ENCODE results near the gene RABEP2.
"Not testable (repeated sequence)": the region's sequence is repeated elsewhere in the genome, so short reads cannot be mapped to it uniquely, and the experiment has no call there.

RABEP2 gene

GRCh38 chr16:28938721-28939120, 13.7 kb upstream of the RABEP2 start:
- H3K27ac Mint-ChIP-seq = no peak overlapping the region
- H3K9me3 Mint-ChIP-seq = no peaks in the 10 kb centered on the region
- H3K36me3 Mint-ChIP-seq (ENCODE audit: low read depth) = peaks cover 4% of the 10 kb centered on the region
- no peak overlapping the region for H3K4me3 Mint-ChIP-seq
- H3K27me3 Mint-ChIP-seq = no peaks in the 10 kb centered on the region
- H3K4me1 Mint-ChIP-seq (ENCODE audit: low read depth) = peaks cover 23% of the 10 kb centered on the region

GRCh38 chr16:28937222-28937876, 12.3 kb upstream of the RABEP2 start:
- Mint-ChIP-seq H3K27ac (no peak overlapping the region), H3K36me3 (ENCODE audit: low read depth) (peaks cover 4% of the 10 kb centered on the region), H3K9me3 (no peaks in the 10 kb centered on the region), H3K4me3 (no peak overlapping the region), H3K27me3 (no peaks in the 10 kb centered on the region), H3K4me1 (ENCODE audit: low read depth) (peaks cover 26% of the 10 kb centered on the region)

- H3K4me1 Mint-ChIP-seq (ENCODE audit: low read depth) = peaks cover 29% of the 10 kb centered on the region
- peak overlapping the region; percentile 76 for H3K4me3 Mint-ChIP-seq
- H3K27me3 Mint-ChIP-seq = no peaks in the 10 kb centered on the region
- no peak overlapping the region for H3K27ac Mint-ChIP-seq
- H3K9me3 Mint-ChIP-seq = no peaks in the 10 kb centered on the region
- H3K36me3 Mint-ChIP-seq (ENCODE audit: low read depth) = peaks cover 4% of the 10 kb centered on the region
Measured at GRCh38 chr16:28936784-28937155, 11.7 kb upstream of the RABEP2 start.

GRCh38 chr16:28935924-28936783, 11.1 kb upstream of the RABEP2 start:
- H3K9me3 Mint-ChIP-seq = no peaks in the 10 kb centered on the region
- H3K27me3 Mint-ChIP-seq = no peaks in the 10 kb centered on the region
- peak overlapping the region; percentile 76 for H3K4me3 Mint-ChIP-seq
- H3K36me3 Mint-ChIP-seq (ENCODE audit: low read depth) = peaks cover 4% of the 10 kb centered on the region
- peaks cover 35% of the 10 kb centered on the region for H3K4me1 Mint-ChIP-seq (ENCODE audit: low read depth)
- peak overlapping the region; percentile 32 for H3K27ac Mint-ChIP-seq

- Mint-ChIP-seq H3K4me1 (ENCODE audit: low read depth) (peaks cover 43% of the 10 kb centered on the region), H3K27ac (peak overlapping the region; percentile 41), H3K27me3 (no peaks in the 10 kb centered on the region), H3K4me3 (no peak overlapping the region), H3K9me3 (no peaks in the 10 kb centered on the region), H3K36me3 (ENCODE audit: low read depth) (peaks cover 4% of the 10 kb centered on the region)
Measured at GRCh38 chr16:28935346-28935745, 10.3 kb upstream of the RABEP2 start.

GRCh38 chr16:28933171-28933570, 8.1 kb upstream of the RABEP2 start:
- H3K36me3 Mint-ChIP-seq (ENCODE audit: low read depth) = peaks cover 4% of the 10 kb centered on the region
- no peak overlapping the region for H3K27ac Mint-ChIP-seq
- peak overlapping the region; percentile 74 for H3K4me3 Mint-ChIP-seq
- peaks cover 47% of the 10 kb centered on the region for H3K4me1 Mint-ChIP-seq (ENCODE audit: low read depth)
- H3K9me3 Mint-ChIP-seq = no peaks in the 10 kb centered on the region
- no peaks in the 10 kb centered on the region for H3K27me3 Mint-ChIP-seq

- Mint-ChIP-seq H3K4me3 (peak overlapping the region; percentile 74), H3K36me3 (ENCODE audit: low read depth) (peaks cover 4% of the 10 kb centered on the region), H3K27ac (no peak overlapping the region), H3K9me3 (no peaks in the 10 kb centered on the region), H3K27me3 (no peaks in the 10 kb centered on the region), H3K4me1 (ENCODE audit: low read depth) (peaks cover 47% of the 10 kb centered on the region)
Measured at GRCh38 chr16:28932339-28933141, 7.5 kb upstream of the RABEP2 start.

GRCh38 chr16:28931801-28932225, 6.8 kb upstream of the RABEP2 start, which contains the start of gene CD19:
TSS of gene CD19 (plus strand) at chr16:28931971. CDS start at chr16:28932001, 30 bp downstream.
- peaks cover 46% of the 10 kb centered on the region for H3K4me1 Mint-ChIP-seq (ENCODE audit: low read depth)
- no peaks in the 10 kb centered on the region for H3K27me3 Mint-ChIP-seq
- H3K4me3 Mint-ChIP-seq = peak within 1 kb of the TSS; percentile 74
- H3K36me3 Mint-ChIP-seq (ENCODE audit: low read depth) = peaks cover 4% of the 10 kb centered on the region
- no peaks in the 10 kb centered on the region for H3K9me3 Mint-ChIP-seq
- H3K27ac Mint-ChIP-seq = peak within 1 kb of the TSS; percentile 77

- Mint-ChIP-seq H3K36me3 (ENCODE audit: low read depth) (no peaks in the 10 kb centered on the region), H3K4me1 (ENCODE audit: low read depth) (peaks cover 42% of the 10 kb centered on the region)
Measured at GRCh38 chr16:28930652-28931051, 5.6 kb upstream of the RABEP2 start.

GRCh38 chr16:28930203-28930602, 5.2 kb upstream of the RABEP2 start:
- Mint-ChIP-seq H3K4me3 (no peak overlapping the region), H3K27me3 (no peaks in the 10 kb centered on the region), H3K27ac (peak overlapping the region; percentile 77), H3K4me1 (ENCODE audit: low read depth) (peaks cover 39% of the 10 kb centered on the region), H3K9me3 (no peaks in the 10 kb centered on the region), H3K36me3 (ENCODE audit: low read depth) (no peaks in the 10 kb centered on the region)

More at GRCh38 chr16:28930652-28931051, 5.6 kb upstream of the RABEP2 start:
- H3K4me3 Mint-ChIP-seq = peak overlapping the region; percentile 42
- no peaks in the 10 kb centered on the region for H3K27me3 Mint-ChIP-seq
- H3K27ac Mint-ChIP-seq = peak overlapping the region; percentile 77
- H3K9me3 Mint-ChIP-seq = no peaks in the 10 kb centered on the region

- Mint-ChIP-seq H3K36me3 (ENCODE audit: low read depth) (no peaks in the 10 kb centered on the region), H3K9me3 (no peaks in the 10 kb centered on the region), H3K4me1 (ENCODE audit: low read depth) (peaks cover 38% of the 10 kb centered on the region), H3K4me3 (no peak overlapping the region), H3K27ac (no peak overlapping the region), H3K27me3 (no peaks in the 10 kb centered on the region)
Measured at GRCh38 chr16:28927815-28928214, 2.8 kb upstream of the RABEP2 start.

GRCh38 chr16:28926284-28926683, 1.2 kb upstream of the RABEP2 start:
- peak overlapping the region; percentile 99 for H3K27ac Mint-ChIP-seq
- peaks cover 28% of the 10 kb centered on the region for H3K4me1 Mint-ChIP-seq (ENCODE audit: low read depth)
- H3K27me3 Mint-ChIP-seq; H3K9me3 Mint-ChIP-seq; H3K36me3 Mint-ChIP-seq (ENCODE audit: low read depth): not testable (repeated sequence)
- H3K4me3 Mint-ChIP-seq = peak overlapping the region; percentile 98

- Mint-ChIP-seq H3K4me3 (peak overlapping the region; percentile 98), H3K27ac (peak overlapping the region; percentile 99), H3K4me1 (ENCODE audit: low read depth) (peaks cover 21% of the 10 kb centered on the region), H3K27me3 (no peaks in the 10 kb centered on the region), H3K9me3 (no peaks in the 10 kb centered on the region), H3K36me3 (ENCODE audit: low read depth) (peaks cover 10% of the 10 kb centered on the region)
Measured at GRCh38 chr16:28925386-28926228, 569 bp upstream of the RABEP2 start.

- Mint-ChIP-seq H3K4me3 (peak overlapping the region; percentile 98), H3K27ac (peak overlapping the region; percentile 83), H3K36me3 (ENCODE audit: low read depth) (peaks cover 15% of the 10 kb centered on the region), H3K27me3 (no peaks in the 10 kb centered on the region), H3K4me1 (ENCODE audit: low read depth) (peaks cover 14% of the 10 kb centered on the region), H3K9me3 (no peaks in the 10 kb centered on the region)
Measured at GRCh38 chr16:28924399-28924761, 658 bp downstream of the RABEP2 start.
